GM21619 (cell line): ENCODE measurements around the gene RIPOR1.

Experiments
- ATAC-seq: cut with Tn5 transposase; IDR thresholded peaks from one replicate; pipeline ENCODE4 v1.9.1; 2021; ENCODE audit not compliant: unreplicated experiment

RIPOR1 gene

DNA sequence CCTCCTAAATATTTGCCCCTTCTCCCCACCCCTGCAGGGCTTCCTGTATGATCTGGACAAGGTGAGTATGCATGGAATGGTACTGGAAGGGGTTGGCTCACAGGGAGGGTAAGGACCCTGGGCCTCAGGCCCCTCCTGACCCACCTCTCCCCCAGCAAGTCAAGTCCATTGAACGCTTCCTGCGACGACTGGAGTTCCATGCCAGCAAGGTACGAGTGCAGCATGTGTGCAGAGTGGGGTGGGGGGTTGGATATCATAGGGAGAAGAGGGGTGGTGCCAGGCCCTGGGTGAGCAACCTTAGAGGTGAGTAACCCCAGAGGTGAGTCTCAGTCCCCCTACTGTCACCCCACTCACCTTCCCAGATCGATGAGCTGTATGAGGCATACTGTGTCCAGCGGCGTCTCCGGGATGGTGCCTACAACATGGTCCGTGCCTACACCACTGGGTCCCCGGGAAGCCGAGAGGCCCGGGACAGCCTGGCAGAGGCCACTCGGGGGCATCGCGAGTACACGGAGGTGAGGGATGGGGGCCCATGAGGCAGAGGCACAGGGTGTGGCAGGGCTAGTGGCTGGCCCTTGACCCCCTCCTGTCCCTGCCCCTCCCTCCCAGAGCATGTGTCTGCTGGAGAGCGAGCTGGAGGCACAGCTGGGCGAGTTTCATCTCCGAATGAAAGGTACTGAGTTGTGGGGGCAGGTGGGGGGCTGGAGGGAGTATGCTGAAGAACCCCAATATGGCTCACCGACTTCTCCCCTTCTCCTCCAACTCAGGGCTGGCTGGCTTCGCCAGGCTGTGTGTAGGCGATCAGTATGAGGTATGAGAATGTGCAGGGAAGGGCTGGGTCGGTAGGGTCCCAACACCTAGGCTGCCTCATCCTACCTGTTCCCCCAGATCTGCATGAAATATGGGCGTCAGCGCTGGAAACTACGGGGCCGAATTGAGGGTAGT lies 11.3 kb downstream of the RIPOR1 start:
- no peak for ATAC-seq

DNA sequence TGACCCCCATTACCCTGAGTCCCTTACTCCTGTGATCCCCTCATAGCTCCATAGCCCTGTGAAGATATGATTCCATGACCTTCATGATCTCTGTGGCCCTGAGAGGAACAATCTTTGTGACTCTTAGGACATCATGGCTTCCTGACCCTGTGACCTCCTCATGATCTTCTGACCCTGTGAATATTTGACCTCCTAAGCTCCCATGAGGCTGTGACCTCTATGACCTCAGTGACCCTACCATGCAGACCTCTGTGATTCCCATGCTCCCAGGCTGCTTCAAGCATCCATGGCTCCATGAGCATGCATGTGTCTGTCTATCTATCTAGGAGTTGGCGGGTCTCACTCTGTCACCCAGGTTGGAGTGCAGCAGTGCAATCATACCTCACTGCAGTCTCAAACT lies 12.1 kb downstream of the RIPOR1 start:
- ATAC-seq = no peak

DNA sequence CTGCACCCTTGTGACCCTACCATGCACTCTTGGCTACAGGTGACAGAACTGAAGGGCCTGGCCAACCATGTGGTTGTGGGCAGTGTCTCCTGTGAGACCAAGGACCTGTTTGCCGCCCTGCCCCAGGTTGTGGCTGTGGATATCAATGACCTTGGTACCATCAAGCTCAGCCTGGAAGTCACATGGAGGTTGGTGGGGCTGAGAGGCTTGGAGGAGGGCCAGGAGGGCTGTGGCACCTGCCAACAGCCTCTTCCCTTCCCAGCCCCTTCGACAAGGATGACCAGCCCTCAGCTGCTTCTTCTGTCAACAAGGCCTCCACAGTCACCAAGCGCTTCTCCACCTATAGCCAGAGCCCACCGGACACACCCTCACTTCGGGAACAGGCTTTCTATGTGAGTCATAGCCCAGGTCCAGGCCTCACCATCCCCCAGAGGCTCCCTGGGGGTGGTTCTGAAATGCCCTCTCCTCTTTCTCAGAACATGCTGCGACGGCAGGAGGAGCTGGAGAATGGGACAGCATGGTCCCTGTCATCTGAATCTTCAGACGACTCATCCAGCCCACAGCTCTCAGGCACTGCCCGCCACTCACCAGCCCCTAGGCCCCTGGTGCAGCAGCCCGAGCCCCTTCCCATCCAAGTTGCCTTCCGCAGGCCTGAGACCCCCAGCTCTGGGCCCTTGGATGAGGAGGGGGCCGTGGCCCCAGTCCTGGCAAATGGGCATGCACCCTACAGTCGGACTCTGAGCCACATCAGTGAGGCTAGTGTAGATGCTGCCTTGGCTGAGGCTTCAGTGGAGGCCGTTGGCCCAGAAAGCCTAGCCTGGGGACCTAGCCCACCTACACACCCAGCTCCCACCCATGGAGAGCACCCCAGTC lies 13.0 kb downstream of the RIPOR1 start:
- no peak for ATAC-seq

DNA sequence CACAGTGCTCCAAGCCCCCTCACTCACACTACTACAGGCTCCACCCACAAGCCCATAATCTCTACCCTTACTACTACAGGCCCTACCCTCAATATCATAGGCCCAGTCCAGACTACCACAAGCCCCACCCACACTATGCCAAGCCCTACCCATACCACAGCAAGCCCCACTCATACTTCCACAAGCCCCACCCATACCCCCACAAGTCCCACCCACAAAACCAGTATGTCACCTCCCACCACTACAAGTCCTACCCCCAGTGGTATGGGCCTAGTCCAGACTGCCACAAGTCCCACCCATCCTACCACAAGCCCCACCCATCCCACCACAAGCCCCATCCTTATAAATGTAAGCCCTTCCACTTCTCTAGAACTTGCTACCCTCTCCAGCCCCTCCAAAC lies 13.8 kb downstream of the RIPOR1 start:
- ATAC-seq = no peak

DNA sequence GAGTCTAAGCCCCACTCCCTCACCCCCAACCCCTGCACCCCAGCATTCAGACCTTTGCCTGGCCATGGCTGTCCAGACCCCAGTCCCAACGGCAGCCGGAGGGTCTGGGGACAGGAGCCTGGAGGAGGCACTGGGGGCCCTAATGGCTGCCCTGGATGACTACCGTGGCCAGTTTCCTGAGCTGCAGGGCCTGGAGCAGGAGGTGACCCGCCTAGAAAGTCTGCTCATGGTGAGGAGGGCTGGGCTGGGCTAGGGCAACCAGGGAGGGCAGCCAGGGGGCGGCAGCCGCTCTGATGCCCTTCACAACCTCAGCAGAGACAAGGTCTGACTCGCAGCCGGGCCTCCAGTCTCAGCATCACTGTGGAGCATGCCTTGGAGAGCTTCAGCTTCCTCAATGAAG lies 14.4 kb downstream of the RIPOR1 start:
- no peak for ATAC-seq

DNA sequence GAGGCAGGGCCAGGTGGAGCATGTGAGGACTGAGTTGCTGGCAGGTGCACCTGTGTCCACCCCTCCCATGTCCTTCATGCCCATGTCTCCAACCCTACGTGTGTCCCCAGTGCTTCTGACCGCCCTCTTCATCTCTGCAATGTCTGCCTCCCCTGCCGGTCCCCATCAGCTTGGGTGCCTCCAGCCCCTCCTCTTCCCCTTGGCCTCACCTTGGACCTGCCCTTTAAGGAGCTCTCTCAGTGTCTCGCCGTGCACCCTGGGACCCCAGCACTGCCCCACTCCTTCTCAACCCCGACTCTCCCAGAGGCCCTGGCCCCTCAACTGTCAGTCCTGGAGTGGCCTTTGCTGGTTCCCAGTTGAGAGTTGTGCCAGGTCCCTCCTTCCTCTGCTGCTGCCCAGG lies 15.0 kb downstream of the RIPOR1 start:
- ATAC-seq = no peak

DNA sequence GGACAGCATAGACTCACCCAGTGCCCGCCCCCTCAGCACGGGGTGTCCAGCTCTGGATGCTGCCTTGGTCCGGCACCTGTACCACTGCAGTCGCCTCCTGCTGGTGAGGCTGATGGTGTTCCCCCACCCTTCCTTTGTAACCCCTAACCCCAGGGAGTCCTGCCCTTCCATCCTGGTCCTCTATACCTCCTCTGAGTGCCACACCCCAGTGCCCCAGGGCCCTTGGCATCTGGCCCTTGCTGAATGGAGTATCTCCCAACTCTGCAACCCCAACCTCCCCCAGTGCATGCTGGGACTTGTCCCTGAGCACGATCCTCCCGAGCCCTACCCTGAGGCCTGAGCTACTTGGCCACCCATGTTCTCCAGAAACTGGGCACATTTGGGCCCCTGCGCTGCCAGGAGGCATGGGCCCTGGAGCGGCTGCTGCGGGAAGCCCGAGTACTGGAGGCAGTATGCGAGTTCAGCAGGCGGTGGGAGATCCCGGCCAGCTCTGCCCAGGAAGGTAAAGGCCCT lies 15.8 kb downstream of the RIPOR1 start:
- no peak for ATAC-seq

DNA sequence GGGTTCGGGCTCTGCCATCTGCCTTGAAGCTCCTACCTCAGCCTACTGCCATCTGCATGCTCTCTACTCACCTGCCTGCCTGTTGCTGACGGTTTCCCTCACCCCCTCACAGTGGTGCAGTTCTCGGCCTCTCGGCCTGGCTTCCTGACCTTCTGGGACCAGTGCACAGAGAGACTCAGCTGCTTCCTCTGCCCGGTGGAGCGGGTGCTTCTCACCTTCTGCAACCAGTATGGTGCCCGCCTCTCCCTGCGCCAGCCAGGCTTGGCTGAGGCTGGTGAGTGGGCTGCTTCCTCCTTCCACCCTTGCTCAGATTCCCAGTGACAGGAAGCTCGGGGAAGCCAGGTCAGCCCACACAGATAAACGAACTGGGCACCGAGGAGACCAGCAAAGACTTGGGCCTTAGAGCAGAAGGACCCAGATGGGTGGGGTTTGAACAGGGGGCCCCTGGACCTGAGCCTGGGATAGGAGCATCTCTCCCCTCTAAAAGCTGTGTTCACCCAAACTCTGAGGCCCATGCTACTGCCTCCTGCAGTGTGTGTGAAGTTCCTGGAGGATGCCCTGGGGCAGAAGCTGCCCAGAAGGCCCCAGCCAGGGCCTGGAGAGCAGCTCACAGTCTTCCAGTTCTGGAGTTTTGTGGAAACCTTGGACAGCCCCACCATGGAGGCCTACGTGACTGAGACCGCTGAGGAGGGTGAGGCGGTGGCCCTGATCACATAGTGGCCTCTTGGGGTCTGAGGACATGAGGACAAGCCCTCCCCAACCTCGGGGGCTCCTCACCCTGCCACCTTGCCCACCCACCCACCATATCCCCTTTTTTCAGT lies 16.4 kb downstream of the RIPOR1 start:
- ATAC-seq = no peak

DNA sequence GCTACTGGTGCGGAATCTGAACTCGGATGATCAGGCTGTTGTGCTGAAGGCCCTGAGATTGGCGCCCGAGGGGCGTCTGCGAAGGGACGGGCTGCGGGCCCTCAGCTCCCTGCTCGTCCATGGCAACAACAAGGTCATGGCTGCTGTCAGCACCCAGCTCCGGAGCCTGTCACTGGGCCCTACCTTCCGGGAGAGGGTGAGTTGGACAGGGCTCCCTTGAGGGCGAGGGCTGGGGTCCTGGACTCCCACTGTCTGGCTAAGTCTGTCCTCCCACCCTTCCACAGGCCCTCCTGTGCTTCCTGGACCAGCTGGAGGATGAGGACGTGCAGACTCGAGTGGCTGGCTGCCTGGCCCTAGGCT lies 17.0 kb downstream of the RIPOR1 start:
- no peak for ATAC-seq

DNA sequence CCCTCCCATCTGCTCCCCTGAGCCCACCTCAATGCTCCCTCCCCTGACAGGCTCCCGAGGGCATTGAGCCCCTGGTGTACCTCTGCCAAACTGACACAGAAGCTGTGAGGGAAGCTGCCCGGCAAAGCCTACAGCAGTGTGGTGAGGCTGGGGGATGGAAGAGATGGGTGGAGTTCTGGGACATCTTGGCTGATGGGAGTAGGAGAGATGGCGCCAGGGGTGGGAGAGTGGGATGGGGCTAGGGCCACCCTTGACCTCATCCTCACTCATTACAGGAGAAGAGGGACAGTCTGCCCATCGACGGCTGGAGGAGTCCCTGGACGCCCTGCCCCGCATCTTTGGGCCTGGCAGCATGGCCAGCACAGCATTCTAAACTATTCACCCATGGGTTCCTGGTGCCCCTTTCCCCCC lies 17.5 kb downstream of the RIPOR1 start:
- ATAC-seq = no peak

DNA sequence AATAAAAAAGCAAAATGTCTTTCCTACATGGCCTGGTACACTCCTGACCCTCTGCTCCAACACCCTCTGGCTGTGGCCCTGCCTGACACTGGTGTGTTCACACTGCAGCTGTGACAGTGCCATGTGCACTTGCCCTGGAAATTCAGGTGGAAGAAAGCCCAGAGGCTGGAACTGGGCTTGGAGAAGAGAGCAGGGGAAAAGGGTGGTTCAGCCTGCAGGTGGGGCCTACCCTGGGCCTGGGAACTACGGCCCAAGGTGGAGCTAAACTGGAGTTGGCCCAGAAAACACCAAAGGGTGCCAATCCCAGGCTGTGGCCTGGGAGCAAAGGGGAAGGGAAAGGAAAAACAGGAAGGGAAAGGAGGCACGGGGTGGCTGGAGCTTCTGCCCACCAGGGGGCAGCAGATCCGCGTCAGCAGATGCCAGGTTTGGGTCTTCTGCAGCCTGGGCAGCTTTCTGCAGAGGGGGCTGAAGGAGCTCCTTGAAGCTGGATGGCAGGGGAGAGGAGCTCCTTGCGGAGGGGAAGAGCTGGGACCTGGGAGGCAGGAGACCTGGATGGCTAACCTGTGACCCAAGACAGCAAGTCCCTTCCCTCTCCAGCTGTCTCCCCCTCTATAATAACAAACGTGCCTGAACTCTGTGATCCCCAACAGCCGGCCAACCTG lies 18.3 kb downstream of the RIPOR1 start:
- ATAC-seq = no peak

DNA sequence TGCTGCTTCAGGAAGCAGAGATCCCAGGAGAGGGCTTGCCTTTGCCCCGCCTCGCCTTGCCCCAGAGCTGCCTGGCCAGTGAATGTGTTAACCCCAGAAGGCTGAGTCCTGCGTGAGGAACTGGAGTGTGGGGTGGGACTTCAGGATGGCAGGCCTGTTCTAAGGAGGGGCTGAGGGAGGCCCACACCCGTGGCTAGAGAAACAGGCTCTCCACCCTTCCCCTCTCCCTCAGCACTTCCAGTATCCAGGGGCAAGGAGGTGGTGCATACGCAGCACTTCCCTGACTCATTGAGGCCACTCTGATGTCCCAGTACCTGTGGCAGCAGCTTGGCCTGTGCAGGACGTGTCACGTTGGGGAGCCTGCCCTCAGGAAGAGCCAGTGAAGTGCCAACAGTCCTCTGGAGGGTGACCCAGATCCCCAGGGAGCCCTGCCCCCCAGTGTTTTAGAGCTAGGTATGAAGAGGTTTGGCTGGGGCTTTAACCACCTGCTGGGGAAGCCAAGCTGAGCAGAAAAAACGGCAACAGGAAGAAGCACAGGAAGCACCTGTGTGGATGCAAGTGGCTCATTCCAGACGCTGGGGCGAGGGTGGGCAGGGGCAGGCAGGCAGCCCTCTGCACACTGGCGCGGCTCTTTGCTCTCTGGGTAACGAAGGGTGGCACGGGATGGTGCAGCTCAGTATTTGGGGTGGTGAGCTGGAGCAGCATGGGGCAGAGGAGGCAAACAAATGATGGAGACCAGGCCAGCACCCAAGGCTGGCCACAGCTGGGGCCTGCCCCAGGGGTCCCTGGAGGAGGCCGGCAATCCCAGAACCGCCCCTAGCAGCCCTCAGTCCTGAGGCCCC lies 19.0 kb downstream of the RIPOR1 start:
- no peak for ATAC-seq

DNA sequence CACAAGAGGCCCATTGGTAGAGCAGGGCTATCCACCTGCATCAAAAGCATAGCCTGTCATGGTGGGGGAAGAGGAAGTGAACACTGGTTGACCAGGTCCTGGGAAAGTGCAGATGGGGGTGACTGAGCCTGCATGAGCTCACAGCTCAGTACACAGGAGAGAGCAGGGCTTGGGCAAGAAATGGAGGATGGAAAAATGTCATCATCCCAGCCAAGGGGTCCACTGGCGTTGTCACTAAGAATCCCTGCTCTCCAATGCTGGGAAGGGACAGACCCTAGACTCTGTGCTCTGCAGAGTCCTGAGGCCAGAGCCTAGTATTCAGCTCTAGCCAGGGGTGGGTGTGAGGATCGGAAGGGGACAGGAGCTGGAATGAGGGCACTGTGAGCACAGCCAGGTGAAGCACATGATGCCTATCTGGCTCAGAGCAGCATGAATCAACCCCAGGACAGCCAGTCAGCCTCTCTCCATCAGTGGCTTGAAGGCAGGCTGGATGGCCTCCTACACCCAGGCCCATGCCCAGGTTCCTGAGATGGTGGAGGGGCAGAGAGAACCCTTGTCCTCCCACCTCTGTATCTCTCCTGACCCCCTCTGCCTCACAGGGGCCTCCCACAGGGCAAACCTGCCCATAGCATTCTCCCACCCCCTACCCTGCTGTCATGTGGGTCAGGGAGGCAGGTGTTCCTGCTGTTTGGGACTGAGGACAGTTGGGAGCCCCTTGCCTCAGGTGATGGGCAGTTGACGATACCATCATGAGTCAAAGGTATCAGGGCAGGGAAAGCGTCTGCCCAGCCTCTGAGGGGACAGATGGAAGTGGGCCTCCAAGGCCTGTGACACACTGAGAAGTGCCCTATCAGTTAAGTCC lies 19.9 kb downstream of the RIPOR1 start:
- no peak for ATAC-seq

DNA sequence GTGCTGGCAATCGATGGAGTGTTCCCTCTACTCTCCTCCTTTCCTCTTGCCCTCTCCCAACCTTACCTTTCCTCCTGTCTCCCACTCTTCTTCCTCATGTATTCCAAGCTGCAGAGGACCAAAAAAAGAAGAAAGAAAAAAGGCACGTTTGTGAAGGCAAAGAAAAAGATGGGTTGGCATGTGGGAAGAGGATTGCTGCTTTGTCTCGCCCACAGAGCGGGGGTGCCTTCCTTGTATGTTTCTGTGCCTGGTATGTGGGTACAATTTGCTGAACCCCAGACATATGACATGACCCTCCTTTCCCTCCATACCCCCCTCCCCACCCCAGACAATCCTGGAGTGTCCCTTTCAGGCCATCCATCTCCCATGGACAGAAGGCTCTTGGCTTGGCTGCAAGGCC lies 20.6 kb downstream of the RIPOR1 start:
- ATAC-seq = no peak

DNA sequence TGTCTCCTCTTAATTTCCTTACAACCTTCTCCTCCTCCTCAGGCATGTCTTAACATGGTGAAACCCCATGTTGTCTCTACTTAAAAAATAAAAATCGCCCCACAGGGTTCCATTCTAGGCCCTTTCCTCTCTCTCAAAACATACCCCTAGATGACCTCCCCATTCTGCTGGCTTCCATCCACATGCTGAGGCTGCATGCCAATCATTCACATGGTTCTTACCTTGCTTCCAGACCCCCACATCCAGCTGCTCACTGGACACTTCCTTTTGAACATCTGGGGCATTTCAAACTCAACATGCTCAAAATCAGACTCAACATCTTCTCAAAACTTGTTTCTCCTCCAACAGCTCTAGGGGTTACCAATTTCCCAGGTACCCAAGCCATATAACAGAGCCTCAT lies 21.3 kb downstream of the RIPOR1 start:
- ATAC-seq = no peak

DNA sequence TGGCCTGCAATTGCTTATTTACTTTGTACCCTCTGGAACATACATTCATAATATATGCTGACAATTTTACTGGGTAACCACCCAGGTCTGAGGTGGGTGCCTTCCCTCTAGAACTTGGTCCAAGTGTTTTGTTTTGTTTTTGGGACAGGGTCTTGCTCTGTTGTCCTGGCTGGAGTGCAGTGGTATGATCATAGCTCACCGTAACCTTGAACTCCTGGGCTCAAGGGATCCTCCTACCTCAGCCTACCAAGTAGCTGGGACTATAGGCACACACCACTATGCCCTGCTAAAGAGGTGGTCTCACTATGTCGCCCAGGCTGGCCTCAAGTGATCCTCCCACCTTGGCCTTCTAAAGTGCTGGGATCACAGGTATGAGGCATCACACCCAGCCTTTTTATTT lies 22.5 kb downstream of the RIPOR1 start:
- no peak for ATAC-seq

DNA sequence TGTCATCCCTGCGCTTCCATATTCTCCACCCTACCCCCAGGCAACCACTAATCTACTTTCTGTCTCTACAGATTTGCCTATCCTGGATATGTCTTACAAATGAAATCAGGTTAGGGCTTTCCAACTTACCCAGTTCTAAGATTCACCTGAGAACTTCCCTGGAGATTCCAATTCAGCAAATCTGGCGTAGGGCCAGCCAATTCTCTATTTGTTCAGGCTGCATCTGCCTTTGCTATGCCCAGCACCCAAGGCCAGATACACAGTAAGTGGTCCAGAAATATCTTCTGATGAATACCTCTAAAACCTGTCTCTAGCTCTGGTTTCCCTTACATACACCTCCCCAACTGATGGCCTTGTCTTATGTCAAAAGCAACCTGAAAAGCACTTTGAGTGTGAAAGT lies 23.3 kb downstream of the RIPOR1 start:
- ATAC-seq = no peak

DNA sequence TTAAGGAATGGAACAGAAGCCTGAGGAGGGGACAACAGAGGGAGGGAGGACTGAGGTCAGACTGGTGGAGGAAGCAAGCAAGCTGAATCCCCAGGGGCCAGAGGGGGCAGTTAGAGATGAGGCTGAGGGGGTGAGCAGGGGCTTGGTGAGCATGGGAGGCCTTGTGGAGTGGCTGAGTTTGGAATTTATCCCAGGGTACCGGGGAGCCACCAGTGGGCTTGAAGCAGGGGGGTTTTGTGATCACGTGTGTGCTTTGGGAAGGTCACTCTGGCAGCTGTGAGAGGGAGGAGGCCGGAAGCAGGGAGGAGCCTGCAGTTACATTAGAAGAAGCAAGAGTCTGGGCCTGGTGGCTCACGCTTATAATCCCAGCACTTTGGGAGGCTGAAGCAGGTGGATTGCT lies 23.8 kb downstream of the RIPOR1 start:
- no peak for ATAC-seq

DNA sequence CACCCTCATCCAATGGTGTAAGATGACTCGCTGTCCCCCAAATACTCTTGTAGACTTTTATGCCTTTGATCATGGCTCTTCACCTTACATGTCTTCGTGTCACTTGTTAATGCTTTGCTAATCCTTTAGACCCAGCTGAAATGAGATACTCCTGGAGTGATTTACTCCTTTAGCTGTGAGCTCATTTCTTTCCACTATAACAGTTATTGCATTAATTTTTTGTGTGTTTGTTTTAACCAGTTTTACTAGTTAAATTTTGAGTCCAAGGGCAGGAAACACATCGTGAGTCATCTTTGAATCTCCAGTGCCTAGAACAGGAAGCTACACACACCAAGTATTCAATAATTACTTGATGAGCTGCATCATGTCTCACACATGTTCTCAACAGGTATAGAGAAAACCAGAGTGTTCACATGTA lies 27.2 kb downstream of the RIPOR1 start:
- ATAC-seq = no peak
